Renal cortex interstitium (tissue), 11 donors: Measurements from ENCODE around the gene HOGA1. TPM values are rescaled to one million over a fixed set of nuclear protein-coding genes. Genes with fewer than 3 reads are reported as not detected.
"Not testable (repeated sequence)": the region's sequence is repeated elsewhere in the genome, so short reads cannot be mapped to it uniquely, and the experiment has no call there.

Experiments used
- DNase-seq, 11 donors: peaks; one replicate each; pipeline ENCODE4 v3.0.0-alpha.2; 2013; ENCODE audit warnings: low read depth in 9 of 11, low spot score in 4 of 11; ENCODE audit errors: extremely low read depth in 1 of 11
- polyA plus RNA-seq, 3 donors: library from polyadenylated mRNA; unstranded; fragments of 120-200 nt; gene quantifications; one replicate each; pipeline ENCODE4 v1.2.1, GENCODE V29; 2013; ENCODE audit not compliant: insufficient read length in 3 of 3

Gene HOGA1
- polyA plus RNA-seq, 3 donors = 50.6 to 63.7 (median 50.8) TPM

DNA sequence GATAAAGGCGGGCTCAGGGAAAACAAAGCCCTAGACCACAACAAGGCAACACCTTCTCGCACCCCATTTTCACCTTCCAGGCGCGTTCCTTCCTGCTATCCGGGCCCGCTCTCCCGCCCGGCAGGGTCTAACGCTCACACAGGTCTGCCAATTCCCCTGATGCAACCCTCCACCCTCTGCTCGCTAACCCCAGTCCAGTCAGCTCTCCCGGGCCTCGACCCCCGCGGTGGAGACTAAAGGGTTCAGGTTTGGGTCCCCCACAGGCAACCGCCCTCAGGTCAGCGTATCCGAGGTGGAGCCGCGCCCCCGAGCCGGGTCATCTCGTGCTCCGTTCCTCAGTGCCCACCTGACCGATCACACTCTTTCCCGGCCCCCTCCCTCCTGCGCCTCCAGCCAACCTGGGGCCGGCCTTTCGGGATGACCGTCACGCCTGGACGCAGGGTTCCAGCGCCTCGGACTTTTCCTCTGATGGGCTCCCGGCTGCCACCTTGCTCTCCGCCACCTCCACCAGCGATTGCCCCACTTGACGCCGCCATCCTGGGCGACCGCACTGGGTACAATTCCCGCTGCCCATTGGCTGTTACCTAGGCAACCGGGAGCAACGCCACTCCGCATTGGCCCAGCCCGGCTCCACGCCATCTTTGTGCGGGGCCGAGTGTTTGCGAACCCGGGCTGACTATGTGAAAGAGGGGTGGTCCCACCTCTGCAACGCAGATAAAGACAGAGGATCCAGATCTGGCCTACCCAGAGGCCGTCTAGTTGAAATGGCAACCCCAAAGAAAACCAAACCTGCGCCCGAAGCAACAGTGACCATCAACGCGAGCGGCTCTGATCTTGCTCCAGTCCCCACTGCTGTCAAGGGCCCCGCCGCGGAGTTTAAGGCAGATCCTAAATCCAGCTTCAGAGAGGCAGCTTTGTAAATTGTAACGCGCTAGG lies 49.0 kb downstream of the HOGA1 start, which contains the start of gene MORN4:
TSS of gene MORN4 (minus strand) at position 552 of the 936 bp plus-strand sequence. CDS start 13,847 bp downstream, outside the sequence.
- DNase-seq = peak; percentile 82 to 94 (median 91)

DNA sequence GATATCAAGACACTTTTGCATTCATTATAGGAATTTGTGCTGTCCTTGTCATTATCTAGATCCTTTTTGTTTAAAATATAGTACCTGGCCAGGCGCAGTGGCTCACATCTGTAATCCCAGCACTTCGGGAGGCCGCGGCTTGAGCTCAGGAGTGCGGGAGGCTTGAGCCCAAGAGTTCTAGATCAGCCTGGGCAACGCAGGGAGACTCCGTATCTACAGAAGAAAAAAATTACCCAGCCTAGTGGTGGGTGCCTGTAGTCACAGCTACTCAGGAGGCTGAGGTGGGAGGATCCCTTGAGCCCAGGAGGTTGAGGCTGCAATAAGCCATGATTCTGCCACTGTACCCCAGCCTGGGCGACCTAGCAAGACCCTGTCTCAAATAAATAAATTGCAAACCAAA lies 49.7 kb downstream of the HOGA1 start:
- no peak for DNase-seq

DNA sequence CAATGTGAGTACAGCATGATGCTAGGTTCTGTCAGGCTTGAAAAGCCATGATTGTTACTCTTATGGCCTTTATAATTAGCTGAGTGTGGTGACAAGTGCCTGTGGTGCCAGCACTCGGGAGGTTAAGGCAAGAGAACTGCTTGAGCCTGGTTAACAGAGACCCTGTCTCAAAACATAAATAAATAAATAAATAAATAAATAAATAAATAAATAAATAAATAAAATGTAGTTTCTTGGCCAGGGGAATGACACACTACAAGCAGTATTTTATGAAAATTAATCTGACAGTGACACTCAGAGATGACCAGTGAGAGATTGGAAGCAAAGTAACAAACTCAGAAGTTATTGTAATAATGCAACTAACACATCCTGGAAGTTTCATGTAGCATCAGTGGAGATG lies 51.4 kb downstream of the HOGA1 start:
- no peak for DNase-seq

DNA sequence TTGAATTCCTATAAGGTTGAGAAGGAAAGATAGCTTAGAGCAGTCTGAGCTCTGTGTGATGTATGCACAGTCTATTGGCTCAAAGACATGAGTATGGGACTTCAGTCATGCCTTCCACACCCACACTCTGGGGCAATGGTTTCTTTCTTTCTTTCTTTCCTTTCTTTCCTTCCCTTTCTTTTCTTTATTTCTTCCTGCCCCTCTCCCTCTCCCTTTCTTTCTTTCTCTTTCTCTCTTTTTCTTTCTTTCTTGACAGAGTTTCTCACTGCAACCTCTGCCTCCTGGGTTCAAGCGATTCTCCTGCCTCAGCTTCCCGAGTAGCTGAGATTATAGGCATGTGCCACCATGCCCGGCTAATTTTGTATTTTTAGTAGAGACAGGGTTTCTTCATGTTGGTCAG lies 54.9 kb downstream of the HOGA1 start:
- DNase-seq = not testable (repeated sequence)

DNA sequence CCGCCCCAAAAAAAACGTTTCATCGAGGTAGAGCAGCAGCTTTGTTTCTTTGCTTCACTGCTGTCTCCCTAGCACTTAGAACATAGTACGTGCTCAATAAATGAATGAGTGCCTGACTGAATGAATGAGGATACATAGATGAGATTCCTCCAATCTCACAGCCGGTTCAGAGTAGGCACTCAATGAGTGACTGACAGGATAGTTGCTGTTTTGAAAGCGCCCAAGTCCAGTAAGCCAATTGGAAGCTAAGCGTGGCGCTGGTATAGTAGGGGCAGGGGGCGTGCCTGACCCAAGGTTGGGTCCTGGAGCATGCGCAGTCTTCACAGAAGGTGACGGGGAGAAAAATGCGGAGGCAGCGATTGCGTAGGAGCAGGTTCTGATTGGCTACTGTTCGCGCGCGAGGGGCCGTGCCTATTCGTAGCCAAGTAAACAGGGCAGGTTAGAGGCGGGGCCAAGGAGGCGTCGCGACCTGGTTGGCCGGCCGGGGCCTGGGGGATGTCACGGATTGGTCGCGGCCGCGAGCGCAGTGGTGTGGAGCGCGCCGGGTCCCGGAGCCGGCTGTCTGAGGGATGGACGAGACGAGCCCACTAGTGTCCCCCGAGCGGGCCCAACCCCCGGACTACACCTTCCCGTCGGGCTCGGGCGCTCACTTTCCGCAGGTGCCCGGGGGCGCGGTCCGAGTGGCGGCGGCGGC lies 56.1 kb downstream of the HOGA1 start, which contains the start of gene PI4K2A:
TSS of gene PI4K2A (plus strand) at position 498 of the 694 bp plus-strand sequence. CDS start at position 570, 72 bp downstream.
- peak; percentile 96 to 99 (median 99) for DNase-seq

DNA sequence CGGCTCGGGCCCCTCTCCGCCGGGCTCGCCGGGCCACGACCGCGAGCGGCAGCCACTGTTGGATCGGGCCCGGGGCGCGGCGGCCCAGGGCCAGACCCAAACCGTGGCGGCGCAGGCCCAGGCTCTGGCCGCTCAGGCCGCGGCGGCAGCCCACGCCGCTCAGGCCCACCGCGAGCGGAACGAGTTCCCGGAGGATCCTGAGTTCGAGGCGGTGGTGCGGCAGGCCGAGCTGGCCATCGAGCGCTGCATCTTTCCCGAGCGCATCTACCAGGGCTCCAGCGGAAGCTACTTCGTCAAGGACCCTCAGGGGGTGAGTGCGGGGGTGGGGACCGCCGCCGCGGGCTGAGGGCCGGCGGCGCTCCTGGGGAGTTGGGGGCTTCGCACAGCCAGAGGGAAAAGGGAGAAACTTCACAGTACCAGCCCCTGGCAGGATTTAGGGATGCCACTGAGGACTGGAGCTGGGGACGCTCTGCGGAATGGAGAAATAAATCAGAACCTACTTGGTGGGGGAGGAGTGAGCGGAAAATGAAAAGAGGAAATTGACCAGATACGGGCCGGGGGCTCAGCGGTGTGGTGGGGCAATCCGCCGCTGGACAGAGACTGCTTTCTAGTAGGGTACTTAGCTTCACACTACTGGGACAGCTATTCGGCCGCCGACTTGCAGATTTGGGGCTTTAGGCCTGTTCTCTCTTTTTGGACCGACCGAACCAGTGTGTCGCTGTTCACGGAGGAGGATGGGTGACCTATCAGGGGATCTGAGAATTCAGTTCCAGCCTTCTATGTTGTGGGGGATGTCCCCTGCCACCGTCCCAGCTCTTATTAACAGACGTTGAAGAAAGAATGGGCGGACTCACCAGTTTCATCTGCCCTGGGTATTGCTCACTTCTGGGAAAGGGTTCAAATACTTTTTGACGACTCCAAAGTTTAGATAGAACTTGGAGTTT lies 57.0 kb downstream of the HOGA1 start:
- DNase-seq = peak in 3 of 11 donors; percentile 11 to 39 (median 34)

DNA sequence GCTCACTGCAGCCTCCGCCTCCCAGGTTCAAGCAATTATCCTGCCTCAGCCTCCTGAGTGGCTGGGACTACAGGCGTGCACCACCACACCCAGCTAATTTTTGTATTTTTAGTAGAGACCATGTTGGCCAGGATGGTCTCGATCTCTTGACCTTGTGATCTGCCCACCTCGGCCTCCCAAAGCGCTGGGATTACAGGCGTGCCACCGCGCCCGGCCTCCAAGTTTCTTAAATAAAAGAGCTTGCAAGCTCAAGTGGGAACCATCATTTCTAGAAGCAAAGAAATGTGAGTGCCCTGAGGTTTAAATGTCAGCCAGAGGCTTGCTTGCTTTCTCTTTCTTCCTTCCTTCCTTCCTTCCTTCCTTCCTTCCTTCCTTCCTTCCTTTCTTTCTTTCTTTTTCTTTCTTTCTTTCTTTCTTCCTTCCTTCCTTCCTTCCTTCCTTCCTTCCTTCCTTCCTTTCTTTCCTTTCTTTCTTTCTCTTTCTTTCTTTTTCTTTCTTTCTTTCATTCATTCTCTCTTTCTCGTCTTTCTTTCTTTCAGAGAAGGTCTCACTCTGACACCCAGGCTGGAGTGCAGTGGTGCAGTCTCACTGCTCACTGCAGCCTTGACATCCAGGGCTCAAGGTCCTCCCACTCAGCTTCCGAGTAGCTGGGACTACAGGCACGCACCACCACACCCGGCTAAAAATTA lies 58.4 kb downstream of the HOGA1 start:
- not testable (repeated sequence) for DNase-seq

DNA sequence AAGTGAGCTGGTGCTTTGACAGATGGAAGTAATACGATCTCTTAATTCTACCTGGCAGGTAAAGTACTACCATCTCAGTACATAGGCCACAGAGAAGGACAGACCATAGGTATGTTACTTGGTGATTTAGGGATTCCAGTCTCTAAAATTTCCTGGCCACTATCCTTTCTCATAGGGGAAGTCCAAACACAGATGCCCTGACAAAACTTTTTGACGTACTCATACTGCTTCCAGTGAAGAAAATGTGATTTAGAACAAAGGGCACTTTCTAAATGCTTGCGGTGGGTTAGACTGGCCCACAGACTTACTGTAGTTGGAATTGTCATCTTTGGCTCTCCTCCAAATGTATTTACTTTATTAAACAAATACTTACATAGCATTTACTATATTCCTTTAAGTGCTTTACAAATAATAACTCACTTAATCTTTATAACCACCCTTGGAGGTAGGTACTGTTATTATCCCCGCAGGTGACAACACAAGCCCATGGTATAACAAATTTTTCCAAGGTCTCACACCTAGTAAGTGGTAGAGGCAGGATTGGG lies 59.3 kb downstream of the HOGA1 start:
- DNase-seq = no peak

DNA sequence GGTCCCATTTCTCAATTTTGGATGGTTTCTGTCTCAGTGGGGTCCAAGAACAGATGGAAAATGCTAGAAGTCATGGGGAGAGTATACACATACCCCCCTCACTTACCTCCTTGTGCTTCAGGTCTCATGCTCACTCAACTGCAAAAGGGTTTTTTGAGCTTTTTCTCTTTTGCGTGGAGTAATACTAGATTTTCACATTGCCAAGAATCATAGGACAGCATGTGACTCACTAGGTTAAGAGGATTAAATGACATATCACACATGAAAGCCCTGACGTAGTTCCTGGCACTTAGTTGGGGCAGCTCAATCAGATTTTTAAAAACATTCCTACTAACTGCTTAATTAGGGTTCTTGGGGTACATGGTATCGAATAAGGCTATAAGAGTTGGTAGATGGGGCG lies 60.7 kb downstream of the HOGA1 start:
- no peak for DNase-seq

DNA sequence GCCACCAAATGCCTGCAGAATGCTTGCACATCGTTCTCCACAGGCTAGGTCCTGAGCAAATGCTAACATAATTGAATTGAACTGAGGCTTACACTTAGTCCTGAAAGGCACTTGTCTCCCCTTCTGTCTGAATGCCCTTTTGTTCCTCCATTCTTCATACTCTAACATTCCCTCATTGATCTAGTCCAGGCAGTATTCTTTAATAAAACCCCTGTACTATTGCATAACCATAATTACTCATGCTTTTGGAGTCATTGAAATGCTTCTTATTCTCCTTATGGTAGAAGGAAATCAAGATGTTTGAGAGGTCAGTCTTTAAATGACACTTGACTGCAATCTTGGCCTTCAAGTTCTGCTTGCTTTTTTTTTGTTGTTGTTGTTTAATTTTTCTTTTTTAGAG lies 63.4 kb downstream of the HOGA1 start:
- DNase-seq = no peak

DNA sequence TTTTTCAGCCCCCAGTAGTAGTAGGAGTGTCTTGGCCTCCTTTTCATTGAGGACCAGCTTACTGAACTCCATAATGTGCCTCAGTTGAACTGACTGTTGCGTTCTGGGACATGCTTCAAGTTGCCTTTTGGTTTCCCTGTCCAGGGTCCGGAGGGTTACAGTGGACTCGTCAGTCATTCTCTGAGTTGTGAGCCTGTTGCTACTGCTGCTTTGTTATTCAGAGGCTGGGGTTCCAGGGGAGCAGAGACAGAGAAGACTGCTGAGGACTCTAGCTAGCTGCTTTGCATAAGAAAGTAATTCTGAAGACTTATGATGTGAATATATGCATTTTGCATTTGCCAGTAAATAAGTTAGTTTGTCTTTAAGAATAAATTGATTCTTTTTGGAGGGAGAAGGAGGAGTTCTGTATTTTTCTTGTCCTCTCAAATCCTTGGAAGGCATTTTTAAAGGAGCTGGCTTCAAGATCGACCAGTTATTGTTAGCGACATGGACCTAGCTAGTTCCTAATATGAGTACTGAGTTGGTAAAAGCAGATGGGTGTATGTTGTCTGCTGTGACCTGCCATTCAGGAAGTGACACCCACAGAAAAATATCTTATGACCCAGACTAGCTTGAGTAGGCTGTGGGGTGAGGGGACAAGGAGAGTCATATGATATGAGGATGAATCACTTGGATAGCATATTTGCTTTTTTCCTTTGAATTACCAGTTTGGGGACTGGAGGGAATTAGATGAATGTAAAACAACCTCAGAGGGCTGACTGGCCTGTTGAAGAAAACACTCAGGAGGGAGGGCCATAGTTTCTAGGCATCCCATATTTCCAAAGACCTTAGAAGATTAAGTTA lies 64.6 kb downstream of the HOGA1 start:
- DNase-seq = no peak

DNA sequence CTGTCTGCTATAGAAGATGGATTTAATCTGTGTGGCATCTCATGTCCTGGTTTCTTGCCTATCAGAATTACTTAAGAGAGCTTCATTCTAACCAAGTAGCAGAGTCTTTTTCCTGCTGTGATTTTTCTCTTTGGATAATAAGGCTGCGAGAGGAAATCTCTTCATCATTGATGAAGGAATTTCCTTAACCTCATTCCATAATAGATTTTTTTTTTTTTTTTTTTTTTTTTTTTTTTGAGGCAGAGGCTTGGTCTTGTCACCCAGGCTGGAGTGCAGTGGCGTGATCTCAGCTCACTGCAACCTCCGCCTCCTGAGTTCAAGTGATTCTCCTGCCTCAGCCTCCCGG lies 65.2 kb downstream of the HOGA1 start:
- DNase-seq = not testable (repeated sequence)

DNA sequence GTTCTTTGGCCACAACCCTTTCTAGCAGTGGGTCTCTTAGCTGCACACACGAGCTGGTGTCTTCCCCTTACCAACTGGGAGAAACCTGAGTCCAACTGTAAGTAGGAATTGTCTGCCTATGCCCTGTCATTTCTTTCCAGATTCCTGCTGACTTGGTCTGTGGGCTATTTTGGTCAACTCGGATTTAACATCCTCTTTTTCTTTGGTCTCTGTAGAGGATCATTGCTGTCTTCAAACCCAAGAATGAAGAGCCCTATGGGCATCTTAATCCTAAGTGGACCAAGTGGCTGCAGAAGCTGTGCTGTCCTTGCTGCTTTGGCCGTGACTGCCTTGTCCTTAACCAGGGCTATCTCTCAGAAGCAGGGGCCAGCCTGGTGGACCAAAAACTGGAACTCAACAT lies 66.5 kb downstream of the HOGA1 start:
- DNase-seq = no peak

DNA sequence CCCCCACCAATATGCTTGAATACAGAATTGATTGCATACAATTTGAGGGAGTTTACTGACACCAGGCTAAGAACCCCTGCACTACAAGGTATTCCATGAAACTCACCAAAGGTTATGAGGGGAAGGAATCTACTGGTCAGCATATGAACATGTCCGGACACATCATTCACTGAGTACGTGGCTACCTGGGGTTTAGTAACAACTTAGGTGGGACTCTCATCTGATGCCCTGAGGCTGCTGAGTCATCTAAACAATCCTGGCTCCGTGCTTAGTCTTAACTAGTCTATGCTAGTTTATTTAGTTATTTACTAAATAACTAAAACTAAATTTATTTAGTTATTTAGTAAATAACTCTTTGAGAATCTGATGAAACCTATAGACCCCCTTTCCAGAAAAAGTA lies 67.6 kb downstream of the HOGA1 start:
- no peak for DNase-seq

DNA sequence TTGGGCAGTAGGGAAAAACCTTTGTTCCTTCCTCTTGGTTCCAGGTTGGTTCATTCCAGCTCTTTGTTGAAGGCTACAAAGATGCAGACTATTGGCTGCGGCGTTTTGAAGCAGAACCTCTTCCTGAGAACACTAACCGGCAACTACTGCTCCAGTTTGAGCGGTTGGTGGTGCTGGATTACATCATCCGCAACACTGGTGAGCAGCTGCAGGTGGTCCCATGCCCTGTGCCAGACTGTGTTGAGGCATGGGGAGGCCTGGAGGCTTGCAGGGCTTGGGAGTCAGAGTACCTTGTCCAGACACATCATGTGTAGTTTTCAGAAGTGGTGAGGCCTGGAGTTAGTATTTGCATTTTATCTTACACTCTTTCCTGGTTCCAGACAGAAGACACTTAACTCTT lies 72.6 kb downstream of the HOGA1 start:
- no peak for DNase-seq

DNA sequence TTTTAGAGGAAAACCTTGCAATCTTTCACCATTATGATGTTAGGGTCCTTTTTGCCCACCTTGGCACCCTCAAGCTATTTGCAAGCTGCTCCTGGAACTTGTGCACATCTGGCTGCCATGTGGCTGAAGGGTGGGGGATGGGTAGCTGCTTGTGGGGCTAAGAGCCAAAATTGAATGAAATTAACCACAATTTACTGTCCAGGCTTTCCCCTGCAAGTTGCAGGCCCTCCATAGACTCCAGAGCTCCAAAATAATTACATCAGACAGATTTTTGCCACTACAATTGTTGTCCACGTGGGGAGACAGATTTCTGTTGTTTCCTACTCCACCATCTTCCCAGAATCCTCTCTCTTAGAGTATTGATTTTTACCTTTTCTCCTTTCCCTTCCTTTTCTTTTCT lies 75.4 kb downstream of the HOGA1 start:
- no peak for DNase-seq
